H1 (cell line): ENCODE results near the gene KLHL28.

Experiments used
- EZH2 ChIP-seq: fragments of 200-600 bp; sonication (generic); IDR thresholded peaks from 2 replicates; pipeline ENCODE4 v1.7.1; 2012; ENCODE audit warnings: low read depth, mild to moderate bottlenecking, moderate library complexity, low read length, inconsistent platforms; ENCODE audit not compliant: severe bottlenecking
- NANOG ChIP-seq: IDR thresholded peaks from 2 replicates; pipeline ENCODE4 v1.6.1; 2011; ENCODE audit warnings: low read length, low read depth, mild to moderate bottlenecking, inconsistent platforms; ENCODE audit not compliant: insufficient read depth, poor library complexity, severe bottlenecking
- POU5F1 ChIP-seq: IDR thresholded peaks from 2 replicates; pipeline ENCODE4 v1.6.1; 2011; ENCODE audit warnings: low read depth, mild to moderate bottlenecking, low read length, moderate library complexity
- TF ChIP-seq, protein P1 (sequence below), 3 experiments: IDR thresholded peaks; 1 replicate in 2 of 3; 2 replicates in 1 of 3; pipeline versions ENCODE4 v1.5.1 to v1.6.1; 2011; ENCODE audit warnings: low read length in 3 of 3, mild to moderate bottlenecking in 3 of 3, inconsistent platforms in 2 of 3, low read depth in 1 of 3, moderate library complexity in 1 of 3; ENCODE audit not compliant: insufficient read depth in 1 of 3; ENCODE audit errors: control extremely low read depth in 1 of 3

DNA sequence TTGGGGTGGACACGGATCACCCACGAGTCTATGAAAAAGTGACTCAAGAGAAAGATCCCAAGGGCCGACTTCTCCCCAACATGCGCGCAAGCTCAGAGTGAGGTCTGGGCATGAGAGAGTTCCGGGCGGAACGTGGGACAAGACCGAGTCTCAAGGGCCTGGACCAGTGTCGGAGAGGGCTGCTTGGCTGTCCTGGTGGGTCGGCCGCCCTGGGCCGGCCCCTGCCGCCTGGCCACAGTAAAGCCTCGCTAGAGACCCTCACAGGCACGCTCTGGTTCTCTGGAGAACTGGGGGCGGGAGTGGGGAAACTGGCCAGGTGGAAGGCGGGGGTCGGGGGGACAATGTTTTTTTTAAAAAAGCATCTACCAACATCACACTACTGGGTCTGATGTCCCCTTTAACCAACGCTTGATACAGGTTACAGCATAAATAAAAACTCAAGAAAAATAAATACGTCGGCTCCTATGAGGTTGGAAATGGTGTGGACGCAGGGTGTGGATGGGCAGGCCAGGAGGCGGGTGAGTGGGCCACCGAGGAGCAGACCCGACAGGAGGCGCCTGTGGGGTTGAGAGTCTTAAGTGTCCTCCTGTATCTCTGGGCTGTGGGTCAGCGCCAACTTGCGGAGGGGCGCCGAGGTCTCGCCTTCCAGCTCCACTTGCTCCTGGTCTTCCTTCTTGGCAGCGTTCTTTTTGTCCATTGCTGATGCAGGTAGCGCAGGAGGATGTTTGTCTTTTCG lies 74.7 kb downstream of the KLHL28 start:
- TF ChIP-seq EZH2: no peak
- TF ChIP-seq, protein P1, sequence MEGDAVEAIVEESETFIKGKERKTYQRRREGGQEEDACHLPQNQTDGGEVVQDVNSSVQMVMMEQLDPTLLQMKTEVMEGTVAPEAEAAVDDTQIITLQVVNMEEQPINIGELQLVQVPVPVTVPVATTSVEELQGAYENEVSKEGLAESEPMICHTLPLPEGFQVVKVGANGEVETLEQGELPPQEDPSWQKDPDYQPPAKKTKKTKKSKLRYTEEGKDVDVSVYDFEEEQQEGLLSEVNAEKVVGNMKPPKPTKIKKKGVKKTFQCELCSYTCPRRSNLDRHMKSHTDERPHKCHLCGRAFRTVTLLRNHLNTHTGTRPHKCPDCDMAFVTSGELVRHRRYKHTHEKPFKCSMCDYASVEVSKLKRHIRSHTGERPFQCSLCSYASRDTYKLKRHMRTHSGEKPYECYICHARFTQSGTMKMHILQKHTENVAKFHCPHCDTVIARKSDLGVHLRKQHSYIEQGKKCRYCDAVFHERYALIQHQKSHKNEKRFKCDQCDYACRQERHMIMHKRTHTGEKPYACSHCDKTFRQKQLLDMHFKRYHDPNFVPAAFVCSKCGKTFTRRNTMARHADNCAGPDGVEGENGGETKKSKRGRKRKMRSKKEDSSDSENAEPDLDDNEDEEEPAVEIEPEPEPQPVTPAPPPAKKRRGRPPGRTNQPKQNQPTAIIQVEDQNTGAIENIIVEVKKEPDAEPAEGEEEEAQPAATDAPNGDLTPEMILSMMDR (IDR thresholded peaks at IDR 0.05; ENCODE audit: control extremely low read depth in 1 of 3, insufficient read depth in 1 of 3, low read depth in 1 of 3, low read length in 3 of 3): no peak
- no peak for TF ChIP-seq POU5F1
- no peak for TF ChIP-seq NANOG
